ENCODE measurements around the gene GAS1.

DNA sequence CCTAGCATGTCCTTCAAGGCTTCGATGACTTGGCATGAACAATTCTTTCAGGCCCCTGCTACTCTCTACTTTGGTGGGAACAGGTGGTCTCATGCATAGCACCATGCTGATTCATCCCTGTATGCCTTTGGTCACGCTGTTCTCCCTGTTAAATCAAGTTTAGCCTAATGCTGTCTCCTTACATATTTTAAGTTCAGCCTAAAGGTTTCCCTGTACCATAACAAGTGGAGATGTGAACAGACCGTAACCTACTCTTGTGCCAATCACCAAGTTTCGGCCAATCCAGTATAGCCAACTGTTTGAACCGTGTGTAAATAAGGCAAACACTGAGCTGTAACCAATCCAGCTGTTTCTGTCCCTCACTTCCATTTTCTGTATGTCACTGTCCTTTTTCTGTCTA, 8.0 kb downstream of the GAS1 start:
- TF ChIP-seq, protein P1, sequence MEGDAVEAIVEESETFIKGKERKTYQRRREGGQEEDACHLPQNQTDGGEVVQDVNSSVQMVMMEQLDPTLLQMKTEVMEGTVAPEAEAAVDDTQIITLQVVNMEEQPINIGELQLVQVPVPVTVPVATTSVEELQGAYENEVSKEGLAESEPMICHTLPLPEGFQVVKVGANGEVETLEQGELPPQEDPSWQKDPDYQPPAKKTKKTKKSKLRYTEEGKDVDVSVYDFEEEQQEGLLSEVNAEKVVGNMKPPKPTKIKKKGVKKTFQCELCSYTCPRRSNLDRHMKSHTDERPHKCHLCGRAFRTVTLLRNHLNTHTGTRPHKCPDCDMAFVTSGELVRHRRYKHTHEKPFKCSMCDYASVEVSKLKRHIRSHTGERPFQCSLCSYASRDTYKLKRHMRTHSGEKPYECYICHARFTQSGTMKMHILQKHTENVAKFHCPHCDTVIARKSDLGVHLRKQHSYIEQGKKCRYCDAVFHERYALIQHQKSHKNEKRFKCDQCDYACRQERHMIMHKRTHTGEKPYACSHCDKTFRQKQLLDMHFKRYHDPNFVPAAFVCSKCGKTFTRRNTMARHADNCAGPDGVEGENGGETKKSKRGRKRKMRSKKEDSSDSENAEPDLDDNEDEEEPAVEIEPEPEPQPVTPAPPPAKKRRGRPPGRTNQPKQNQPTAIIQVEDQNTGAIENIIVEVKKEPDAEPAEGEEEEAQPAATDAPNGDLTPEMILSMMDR (IDR thresholded peaks at IDR 0.05), result no peak
- TF ChIP-seq POLR2AphosphoS5 (IDR thresholded peaks at IDR 0.05), result no peak
- no peak for TF ChIP-seq POLR2A (IDR thresholded peaks at IDR 0.05)

Measured in suprapubic skin (tissue), 4 donors.